OCI-LY1 (cell line): ENCODE measurements around the gene XIRP2.

Experiments used
- H2AFZ ChIP-seq: fragments of 200-600 bp; sonication (generic), shearing (Covaris generic); 2 replicates; pipeline ENCODE4 v1.6.0; 2014; ENCODE audit warnings: antibody characterized with exemption, mild to moderate bottlenecking, low read length
- H3F3A ChIP-seq: fragments of 200-600 bp; sonication (generic), shearing (Covaris generic); 2 replicates; pipeline ENCODE4 v1.6.0; 2014; ENCODE audit warnings: mild to moderate bottlenecking, antibody characterized with exemption, low read length, moderate library complexity; ENCODE audit not compliant: insufficient read depth
- H3K27ac ChIP-seq: fragments of 200-600 bp; sonication (generic); 2 replicates; pipeline ENCODE4 v1.5.1; 2014; ENCODE audit warnings: low read length, mixed run types, mild to moderate bottlenecking, low read depth; ENCODE audit not compliant: poor library complexity, severe bottlenecking
- H3K27me3 ChIP-seq: fragments of 200-600 bp; sonication (generic); 2 replicates; pipeline ENCODE4 v1.6.0; 2014; ENCODE audit warnings: antibody characterized with exemption, mild to moderate bottlenecking, low read length, moderate library complexity; ENCODE audit not compliant: insufficient read depth
- H3K36me3 ChIP-seq: fragments of 200-600 bp; sonication (generic); 2 replicates; pipeline ENCODE4 v1.6.1; 2014; ENCODE audit warnings: mild to moderate bottlenecking, antibody characterized with exemption, low read length, moderate library complexity, mixed read lengths; ENCODE audit not compliant: insufficient read depth
- H3K4me1 ChIP-seq: fragments of 200-600 bp; sonication (generic); 2 replicates; pipeline ENCODE4 v1.5.1; 2014; ENCODE audit warnings: mild to moderate bottlenecking, low read length, moderate library complexity; ENCODE audit not compliant: insufficient read depth, severe bottlenecking
- H3K4me2 ChIP-seq: fragments of 200-600 bp; sonication (generic), shearing (Covaris generic); 2 replicates; pipeline ENCODE4 v1.6.1; 2014; ENCODE audit warnings: low read length
- H3K4me3 ChIP-seq: fragments of 200-600 bp; sonication (generic); 2 replicates; pipeline ENCODE4 v1.5.1; 2014; ENCODE audit warnings: low read length, low read depth, mild to moderate bottlenecking, mixed read lengths; ENCODE audit not compliant: poor library complexity, severe bottlenecking
- H3K79me2 ChIP-seq: fragments of 200-600 bp; shearing (Covaris generic); 2 replicates; pipeline ENCODE4 v1.6.1; 2016; ENCODE audit warnings: mixed run types, low read length, mixed read lengths; ENCODE audit not compliant: insufficient read depth
- H3K9ac ChIP-seq: fragments of 200-600 bp; sonication (generic), shearing (Covaris generic); 2 replicates; pipeline ENCODE4 v1.6.1; 2014; ENCODE audit warnings: mild to moderate bottlenecking, low read length, mixed read lengths
- H3K9me2 ChIP-seq: fragments of 200-600 bp; sonication (generic), shearing (Covaris generic); 2 replicates; pipeline ENCODE4 v1.6.1; 2014; ENCODE audit warnings: low read depth, mild to moderate bottlenecking, low read length, mixed read lengths
- H3K9me3 ChIP-seq: fragments of 200-600 bp; shearing (Covaris generic); 2 replicates; pipeline ENCODE4 v1.6.1; 2014; ENCODE audit warnings: low read length, mixed read lengths
- H4K20me1 ChIP-seq: fragments of 200-600 bp; sonication (generic), shearing (Covaris generic); 2 replicates; pipeline ENCODE4 v1.6.0; 2016; ENCODE audit warnings: mild to moderate bottlenecking, low read length; ENCODE audit not compliant: insufficient read depth
- CTCF ChIP-seq: fragments of 200-600 bp; sonication (generic), shearing (Covaris generic); IDR thresholded peaks from 2 replicates; pipeline ENCODE4 v1.5.1; 2017; ENCODE audit warnings: mild to moderate bottlenecking, antibody characterized with exemption, low read length, moderate library complexity, mixed read lengths
- EZH2 ChIP-seq: fragments of 200-600 bp; sonication (generic), shearing (Covaris generic); IDR thresholded peaks from 2 replicates; pipeline ENCODE4 v1.8.0; 2017; ENCODE audit warnings: borderline replicate concordance, mixed run types, mild to moderate bottlenecking, antibody characterized with exemption, low read length, moderate library complexity, mixed read lengths

The XIRP2 gene

GRCh38 chr2:166961933-166962332 is 73.7 kb downstream of the XIRP2 start:
- Histone ChIP-seq H2AFZ (no peak overlapping the region), H3K9ac (no peak overlapping the region), H4K20me1 (no peaks in the 10 kb centered on the region), H3K9me3 (no peaks in the 10 kb centered on the region), H3F3A (no peaks in the 10 kb centered on the region), H3K4me2 (no peak overlapping the region), H3K4me3 (no peak overlapping the region), H3K36me3 (no peaks in the 10 kb centered on the region), H3K9me2 (no peaks in the 10 kb centered on the region), H3K27me3 (no peaks in the 10 kb centered on the region), H3K4me1 (no peaks in the 10 kb centered on the region), H3K79me2 (no peaks in the 10 kb centered on the region), H3K27ac (no peak overlapping the region)
- no peak for TF ChIP-seq EZH2
- no peak for TF ChIP-seq CTCF

GRCh38 chr2:166969486-166969885 is 81.2 kb downstream of the XIRP2 start:
- no peak overlapping the region for H3K4me2 ChIP-seq
- no peaks in the 10 kb centered on the region for H3K36me3 ChIP-seq
- H3K9me3 ChIP-seq: no peaks in the 10 kb centered on the region
- no peak overlapping the region for H3K9ac ChIP-seq
- H3K4me1 ChIP-seq: no peaks in the 10 kb centered on the region
- H2AFZ ChIP-seq: no peak overlapping the region
- no peaks in the 10 kb centered on the region for H3K79me2 ChIP-seq
- H3K9me2 ChIP-seq: no peaks in the 10 kb centered on the region
- TF ChIP-seq EZH2: no peak
- no peak for TF ChIP-seq CTCF
- no peaks in the 10 kb centered on the region for H4K20me1 ChIP-seq
- no peak overlapping the region for H3K4me3 ChIP-seq
- H3K27ac ChIP-seq: no peak overlapping the region
- no peaks in the 10 kb centered on the region for H3F3A ChIP-seq
- no peaks in the 10 kb centered on the region for H3K27me3 ChIP-seq

- TF ChIP-seq CTCF (no peak), EZH2 (no peak)
- no peak overlapping the region for H3K4me2 ChIP-seq
- H3K9ac ChIP-seq: no peak overlapping the region
- H3K4me3 ChIP-seq: no peak overlapping the region
- H3K36me3 ChIP-seq: no peaks in the 10 kb centered on the region
- no peaks in the 10 kb centered on the region for H3K79me2 ChIP-seq
- H3K9me3 ChIP-seq: no peaks in the 10 kb centered on the region
- H3K4me1 ChIP-seq: no peaks in the 10 kb centered on the region
- H3K27ac ChIP-seq: no peak overlapping the region
- no peaks in the 10 kb centered on the region for H3F3A ChIP-seq
- H3K27me3 ChIP-seq: no peaks in the 10 kb centered on the region
- no peaks in the 10 kb centered on the region for H3K9me2 ChIP-seq
- no peaks in the 10 kb centered on the region for H4K20me1 ChIP-seq
- H2AFZ ChIP-seq: no peak overlapping the region
Observed at GRCh38 chr2:166972002-166972401, 83.7 kb downstream of the XIRP2 start.
